PC-3 (cell line): ENCODE results near the gene NUP62. TPM values are rescaled to one million over a fixed set of nuclear protein-coding genes. Genes with fewer than 3 reads are reported as not detected.

ENCODE experiments used
- ATAC-seq: fragments of 200-7000 bp; cut with Tn5 transposase; 2 replicates; pipeline ENCODE4 v1.9.1; 2020; ENCODE audit warnings: mild to moderate bottlenecking, moderate library complexity
- BruUV-seq: library from RNA; stranded (reverse); fragments of 400-500 nt; replicated peaks from 2 replicates; lab custom pipeline; 2021; lab: Mats Ljungman, UMichigan
- CTCF ChIA-PET: fragments of 300-600 bp; sonication (Branson Sonifier 250); formaldehyde crosslinking; loops from one replicate; lab custom pipeline; 2022; ENCODE audit warnings: antibody characterized with exemption; lab: Charles Lee
- POLR2A ChIA-PET: fragments of 300-600 bp; sonication (Branson Sonifier 250); formaldehyde crosslinking; loops from one replicate; lab custom pipeline; 2022; ENCODE audit warnings: antibody characterized with exemption; ENCODE audit not compliant: unreplicated experiment; lab: Charles Lee
- DNase-seq: peaks from one replicate; pipeline ENCODE4 v3.0.0-alpha.2; 2015
- H2AFZ ChIP-seq: fragments of 300-600 bp; sonication (generic); 2 replicates; pipeline ENCODE4 v1.6.0; 2016; ENCODE audit warnings: antibody characterized with exemption, low read length
- H3F3A ChIP-seq: fragments of 300-600 bp; sonication (generic); one replicate; pipeline ENCODE4 v1.6.0; 2017; ENCODE audit warnings: antibody characterized with exemption, low read length, control low read depth, mild to moderate bottlenecking; ENCODE audit not compliant: unreplicated experiment
- H3K27ac ChIP-seq: fragments of 300-600 bp; sonication (generic); 2 replicates; pipeline ENCODE4 v1.5.1; 2016; ENCODE audit warnings: mild to moderate bottlenecking, low read length
- H3K27me3 ChIP-seq: fragments of 300-600 bp; sonication (generic); 2 replicates; pipeline ENCODE4 v1.6.1; 2016; ENCODE audit warnings: low read length, mixed read lengths
- H3K36me3 ChIP-seq: fragments of 300-600 bp; sonication (generic); 2 replicates; pipeline ENCODE4 v1.6.1; 2016; ENCODE audit warnings: low read depth, mixed run types, low read length, mixed read lengths
- H3K4me1 ChIP-seq: fragments of 300-600 bp; sonication (generic); 2 replicates; pipeline ENCODE4 v1.5.1; 2016; ENCODE audit warnings: low read length; ENCODE audit not compliant: insufficient read depth
- H3K4me2 ChIP-seq: fragments of 300-600 bp; sonication (generic); 2 replicates; pipeline ENCODE4 v1.6.0; 2016; ENCODE audit warnings: low read length
- H3K4me3 ChIP-seq: fragments of 300-600 bp; sonication (generic); 2 replicates; pipeline ENCODE4 v1.5.1; 2016; ENCODE audit warnings: mild to moderate bottlenecking, low read length, mixed read lengths
- H3K79me2 ChIP-seq: fragments of 300-600 bp; sonication (generic); 2 replicates; pipeline ENCODE4 v1.6.1; 2017; ENCODE audit warnings: low read length, mixed read lengths
- H3K9ac ChIP-seq: fragments of 300-600 bp; sonication (generic); 2 replicates; pipeline ENCODE4 v1.6.0; 2016; ENCODE audit warnings: mild to moderate bottlenecking, low read length
- H3K9me2 ChIP-seq: fragments of 300-600 bp; sonication (generic); replicated peaks from 2 replicates; pipeline ENCODE4 v1.6.1; 2016; ENCODE audit warnings: mixed run types, low read length, mixed read lengths
- H3K9me3 ChIP-seq: fragments of 300-600 bp; sonication (generic); 2 replicates; pipeline ENCODE4 v1.6.1; 2016; ENCODE audit warnings: low read length, mixed read lengths
- H4K20me1 ChIP-seq: fragments of 300-600 bp; sonication (generic); 2 replicates; pipeline ENCODE4 v1.6.1; 2016; ENCODE audit warnings: low read length, mixed read lengths
- EZH2 ChIP-seq: fragments of 300-600 bp; sonication (generic); IDR thresholded peaks from one replicate; pipeline ENCODE4 v1.6.1; 2017; ENCODE audit warnings: antibody characterized with exemption, mild to moderate bottlenecking, low read length; ENCODE audit not compliant: unreplicated experiment
- EZH2phosphoT487 ChIP-seq: fragments of 300-600 bp; sonication (generic); IDR thresholded peaks from 2 replicates; pipeline ENCODE4 v1.6.1; 2018; ENCODE audit warnings: mild to moderate bottlenecking, antibody characterized with exemption, low read length, borderline replicate concordance
- intact Hi-C: fragments of 100-400 bp; cut with micrococcal nuclease; formaldehyde crosslinking; loops from 2 replicates; pipeline ENCODE4 v1.9.0; 2023
- total RNA-seq: library from RNA; depleted of rRNA; stranded (reverse); fragments of >200 nt; gene quantifications from 2 replicates; pipeline ENCODE4 v1.2.3, GENCODE V29; 2014
- TF ChIP-seq, protein P1 (sequence below): fragments of 300-600 bp; sonication (generic); conservative IDR thresholded peaks from 2 replicates; pipeline ENCODE4 v1.5.1; 2017; ENCODE audit warnings: antibody characterized with exemption, low read depth, mild to moderate bottlenecking, low read length

NUP62 gene
- total RNA-seq, 1 experiment from 2014 or later, result 129 TPM

DNA sequence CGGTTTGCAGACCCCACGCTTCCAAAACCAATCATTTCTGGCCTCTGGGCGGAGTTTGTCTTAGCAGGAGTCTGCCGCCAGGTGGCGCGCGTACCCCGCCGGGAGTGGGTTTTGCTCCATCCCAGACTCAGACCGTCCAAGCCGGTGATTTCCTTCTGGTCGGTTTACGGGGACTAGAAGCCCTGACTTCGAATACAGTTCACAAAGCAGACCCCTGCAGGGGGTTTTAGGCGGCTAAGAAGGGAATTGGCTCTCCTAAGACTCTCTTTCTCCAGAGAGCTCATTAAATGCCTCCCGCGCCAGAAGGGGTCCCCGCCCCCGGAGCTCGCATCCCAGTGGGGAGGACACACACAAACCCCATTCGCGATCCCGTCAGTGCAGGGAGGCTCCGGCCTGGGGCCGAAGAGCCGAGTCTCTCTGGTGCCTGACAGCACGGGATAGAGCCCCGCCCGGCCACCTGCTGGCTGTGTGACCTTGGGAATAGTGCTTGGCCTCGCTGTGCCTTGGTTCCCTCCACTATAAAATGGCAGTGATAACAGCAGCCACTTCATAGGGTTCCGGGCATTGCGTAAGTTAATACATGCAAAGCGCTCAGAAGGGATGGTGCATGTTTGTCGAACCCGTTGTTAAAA is 8.6 kb upstream of the NUP62 start:
- no peak overlapping the region for H3K9ac ChIP-seq
- ChIA-PET CTCF (no interaction called here), POLR2A (no interaction called here)
- intact Hi-C loops, result loop anchor here (5.0 to 10.0 kb wide), 2 partner anchors 44 to 87 kb away; partner anchors contain the start of genes VRK3 and ZNF473
- H3K27ac ChIP-seq, result no peak overlapping the region
- H3F3A ChIP-seq, result no peaks in the 10 kb centered on the region
- BruUV-seq, result no TSS peak
- H4K20me1 ChIP-seq, result no peaks in the 10 kb centered on the region
- H3K79me2 ChIP-seq, result peaks cover 2% of the 10 kb centered on the region; the same call in 1 of the 2 replicates
- ATAC-seq (peak; percentile 93), DNase-seq (peak; percentile 88)
- TF ChIP-seq, protein P1, sequence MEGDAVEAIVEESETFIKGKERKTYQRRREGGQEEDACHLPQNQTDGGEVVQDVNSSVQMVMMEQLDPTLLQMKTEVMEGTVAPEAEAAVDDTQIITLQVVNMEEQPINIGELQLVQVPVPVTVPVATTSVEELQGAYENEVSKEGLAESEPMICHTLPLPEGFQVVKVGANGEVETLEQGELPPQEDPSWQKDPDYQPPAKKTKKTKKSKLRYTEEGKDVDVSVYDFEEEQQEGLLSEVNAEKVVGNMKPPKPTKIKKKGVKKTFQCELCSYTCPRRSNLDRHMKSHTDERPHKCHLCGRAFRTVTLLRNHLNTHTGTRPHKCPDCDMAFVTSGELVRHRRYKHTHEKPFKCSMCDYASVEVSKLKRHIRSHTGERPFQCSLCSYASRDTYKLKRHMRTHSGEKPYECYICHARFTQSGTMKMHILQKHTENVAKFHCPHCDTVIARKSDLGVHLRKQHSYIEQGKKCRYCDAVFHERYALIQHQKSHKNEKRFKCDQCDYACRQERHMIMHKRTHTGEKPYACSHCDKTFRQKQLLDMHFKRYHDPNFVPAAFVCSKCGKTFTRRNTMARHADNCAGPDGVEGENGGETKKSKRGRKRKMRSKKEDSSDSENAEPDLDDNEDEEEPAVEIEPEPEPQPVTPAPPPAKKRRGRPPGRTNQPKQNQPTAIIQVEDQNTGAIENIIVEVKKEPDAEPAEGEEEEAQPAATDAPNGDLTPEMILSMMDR, result peak; percentile 98
- no peak for TF ChIP-seq EZH2
- TF ChIP-seq EZH2phosphoT487, result no peak
- peak overlapping the region; percentile 84 for H3K4me2 ChIP-seq
- H3K4me3 ChIP-seq, result peak overlapping the region; percentile 58
- peaks cover under 1% of the 10 kb centered on the region for H3K4me1 ChIP-seq
- H3K9me3 ChIP-seq, result no peaks in the 10 kb centered on the region
- no peaks in the 10 kb centered on the region for H3K27me3 ChIP-seq
- H2AFZ ChIP-seq, result peak overlapping the region; percentile 85
- peaks cover 8% of the 10 kb centered on the region; the same call in 1 of the 2 replicates for H3K36me3 ChIP-seq
- H3K9me2 ChIP-seq, result no peaks in the 10 kb centered on the region

DNA sequence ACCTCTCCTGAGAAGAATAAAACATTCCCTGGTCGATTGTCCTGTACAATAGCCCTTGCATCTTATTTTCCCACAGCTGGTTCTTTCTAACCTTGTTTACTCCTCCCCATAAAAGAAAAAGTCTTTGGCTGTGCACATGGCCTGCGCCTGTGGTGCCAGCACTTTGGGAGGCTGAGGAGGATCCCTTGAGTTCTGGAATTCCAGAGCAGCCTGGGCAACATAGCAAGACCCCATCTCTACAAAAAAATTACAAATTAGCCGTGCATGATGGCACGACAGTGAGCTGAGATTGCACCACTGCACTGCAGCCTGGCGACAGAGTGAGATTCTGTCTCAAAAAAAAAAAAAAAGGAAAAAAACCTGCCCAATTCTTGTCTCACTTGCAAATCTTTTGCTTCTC is 7.2 kb upstream of the NUP62 start:
- CTCF ChIA-PET, result no interaction called here
- intact Hi-C loops, result loop anchor here (5.0 to 10.0 kb wide), 2 partner anchors 46 to 88 kb away; partner anchors contain the start of genes VRK3 and ZNF473
- DNase-seq (no peak), ATAC-seq (no peak)
- Histone ChIP-seq H3K27me3 (no peaks in the 10 kb centered on the region), H3F3A (peaks cover 4% of the 10 kb centered on the region), H3K79me2 (peaks cover 5% of the 10 kb centered on the region; the same call in 1 of the 2 replicates), H2AFZ (no peak overlapping the region), H3K36me3 (peaks cover 11% of the 10 kb centered on the region; the same call in 1 of the 2 replicates), H3K4me1 (peaks cover 11% of the 10 kb centered on the region), H3K9me3 (no peaks in the 10 kb centered on the region), H4K20me1 (no peaks in the 10 kb centered on the region), H3K4me3 (no peak overlapping the region), H3K4me2 (no peak overlapping the region), H3K9ac (no peak overlapping the region), H3K27ac (no peak overlapping the region), H3K9me2 (no peaks in the 10 kb centered on the region)
- POLR2A ChIA-PET, result no interaction called here
- TF ChIP-seq, protein P1, result no peak
- TF ChIP-seq EZH2phosphoT487, result no peak
- TF ChIP-seq EZH2, result no peak
- no TSS peak for BruUV-seq

DNA sequence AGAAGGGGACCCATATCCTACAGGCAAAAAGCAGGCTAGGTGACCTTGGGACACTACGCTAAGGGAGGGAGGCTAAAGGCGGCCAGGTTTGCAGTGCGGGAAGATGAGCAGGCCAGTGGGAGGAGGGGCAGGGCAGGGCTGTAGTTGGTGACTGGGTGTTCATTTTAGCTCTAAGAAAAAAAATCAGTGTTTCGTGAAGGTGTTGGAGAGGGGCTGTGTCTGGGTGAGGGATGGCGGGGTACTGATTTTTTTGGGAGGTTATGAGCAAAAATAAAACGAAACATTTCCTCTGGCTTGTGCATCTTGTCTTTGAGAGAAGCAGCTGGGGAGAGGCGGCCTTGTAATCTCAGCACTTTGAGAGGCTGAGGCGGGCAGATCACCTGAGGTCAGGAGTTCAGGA is 4.3 kb upstream of the NUP62 start:
- Histone ChIP-seq H3K4me2 (no peak overlapping the region), H3K4me1 (peaks cover 39% of the 10 kb centered on the region), H3K27ac (no peak overlapping the region), H3K79me2 (peaks cover 28% of the 10 kb centered on the region), H3F3A (peaks cover 10% of the 10 kb centered on the region), H3K27me3 (no peaks in the 10 kb centered on the region), H3K9ac (no peak overlapping the region), H3K9me2 (no peaks in the 10 kb centered on the region), H3K9me3 (no peaks in the 10 kb centered on the region), H2AFZ (no peak overlapping the region), H3K36me3 (peaks cover 20% of the 10 kb centered on the region), H4K20me1 (no peaks in the 10 kb centered on the region; the same call in 1 of the 2 replicates), H3K4me3 (no peak overlapping the region)
- ChIA-PET CTCF (no interaction called here), POLR2A (no interaction called here)
- TF ChIP-seq EZH2 (no peak), EZH2phosphoT487 (no peak)
- TF ChIP-seq, protein P1, result no peak
- no TSS peak for BruUV-seq
- no peak for DNase-seq
- no peak for ATAC-seq
- intact Hi-C loops, result loop anchor here (10.0 kb wide), 1 partner anchor 91 kb away; the partner anchor contains the start of genes VRK3 and ZNF473
